GM23338 (cell line): ENCODE results near the gene ABHD12. TPM values are rescaled to one million over a fixed set of nuclear protein-coding genes. Genes with fewer than 3 reads are reported as not detected.

Source experiments
- ATAC-seq: fragments of 200-7000 bp; cut with Tn5 transposase; 3 replicates; pipeline ENCODE4 v1.9.1; 2020
- DNase-seq: peaks from one replicate; pipeline ENCODE4 v3.0.0-alpha.2; 2015; ENCODE audit warnings: low spot score
- H2AFZ ChIP-seq: fragments of 200-600 bp; sonication (generic); 2 replicates; pipeline ENCODE4 v1.8.0; 2016; ENCODE audit warnings: antibody characterized with exemption, mild to moderate bottlenecking, moderate library complexity
- H3F3A ChIP-seq: fragments of 200-600 bp; sonication (generic); replicated peaks from 2 replicates; pipeline ENCODE4 v1.8.0; 2017; ENCODE audit warnings: antibody characterized with exemption, mixed run types, low read depth
- H3K27ac ChIP-seq: fragments of 200-600 bp; sonication (generic); 2 replicates; pipeline ENCODE4 v1.6.1; 2016; ENCODE audit warnings: low read depth
- H3K27me3 ChIP-seq: fragments of 200-600 bp; sonication (generic); 2 replicates; pipeline ENCODE4 v1.8.0; 2016; ENCODE audit warnings: mild to moderate bottlenecking, mixed run types, moderate library complexity; ENCODE audit not compliant: insufficient read depth
- H3K36me3 ChIP-seq: fragments of 200-600 bp; sonication (generic); 2 replicates; pipeline ENCODE4 v1.8.0; 2016; ENCODE audit warnings: mild to moderate bottlenecking; ENCODE audit not compliant: insufficient read depth
- H3K4me1 ChIP-seq: fragments of 200-600 bp; sonication (generic); 2 replicates; pipeline ENCODE4 v1.8.0; 2016; ENCODE audit warnings: mild to moderate bottlenecking, moderate library complexity; ENCODE audit not compliant: insufficient read depth
- H3K4me2 ChIP-seq: fragments of 200-600 bp; sonication (generic); 2 replicates; pipeline ENCODE4 v1.7.1; 2017; ENCODE audit warnings: mixed run types
- H3K4me3 ChIP-seq: fragments of 200-600 bp; sonication (generic); 2 replicates; pipeline ENCODE4 v1.6.1; 2016; ENCODE audit warnings: mixed run types
- H3K79me2 ChIP-seq: fragments of 200-600 bp; sonication (generic); replicated peaks from 2 replicates; pipeline ENCODE4 v1.8.0; 2017; ENCODE audit warnings: mild to moderate bottlenecking; ENCODE audit not compliant: insufficient read depth
- H3K9me2 ChIP-seq: fragments of 200-600 bp; sonication (generic); 2 replicates; pipeline ENCODE4 v1.8.0; 2017; ENCODE audit not compliant: insufficient read depth
- H4K20me1 ChIP-seq: fragments of 200-600 bp; sonication (generic); replicated peaks from 2 replicates; pipeline ENCODE4 v1.8.0; 2017; ENCODE audit warnings: mild to moderate bottlenecking; ENCODE audit not compliant: insufficient read depth
- H3K27ac Mint-ChIP-seq: 2 replicates; pipeline ENCODE4 v1.8.0; 2020; ENCODE audit warnings: inconsistent platforms, mild to moderate bottlenecking, moderate library complexity, mixed read lengths
- H3K27me3 Mint-ChIP-seq: 3 replicates; pipeline ENCODE4 v1.8.0; 2022; ENCODE audit warnings: low read depth, mild to moderate bottlenecking, moderate library complexity, mixed read lengths, inconsistent platforms; ENCODE audit not compliant: insufficient read depth, poor library complexity
- H3K36me3 Mint-ChIP-seq: 3 replicates; pipeline ENCODE4 v1.8.0; 2021; ENCODE audit warnings: low read depth, mild to moderate bottlenecking, inconsistent platforms, moderate library complexity, mixed read lengths
- H3K4me1 Mint-ChIP-seq: 3 replicates; pipeline ENCODE4 v1.8.0; 2020; ENCODE audit warnings: mild to moderate bottlenecking, inconsistent platforms, mixed read lengths
- H3K4me3 Mint-ChIP-seq: 3 replicates; pipeline ENCODE4 v1.8.0; 2021; ENCODE audit warnings: moderate library complexity, mild to moderate bottlenecking, inconsistent platforms, mixed read lengths
- H3K9me3 Mint-ChIP-seq: 3 replicates; pipeline ENCODE4 v1.8.0; 2020; ENCODE audit warnings: moderate library complexity, mild to moderate bottlenecking, inconsistent platforms, mixed read lengths
- CTCF ChIP-seq, 2 experiments: fragments of 200-600 bp in 1 of 2; sonication (generic) in 1 of 2; conservative IDR thresholded peaks; 2 replicates each; pipeline versions ENCODE4 v1.5.1 to v1.6.1; 2016 to 2017; ENCODE audit warnings: antibody characterized with exemption in 2 of 2, low read depth in 2 of 2, mild to moderate bottlenecking in 2 of 2, moderate library complexity in 1 of 2
- ZNF462 ChIP-seq: fragments of 250-450 bp; sonication (Bioruptor Pico); IDR thresholded peaks from 2 replicates; pipeline ENCODE4 v1.5.0; 2020; ENCODE audit warnings: mild to moderate bottlenecking, moderate library complexity
- polyA plus RNA-seq: library from polyadenylated mRNA; unstranded; fragments of >200 nt; fragmentation: Nextera tagmentation; extraction: Ambion mirVana; gene quantifications from 2 replicates; pipeline ENCODE4 v1.2.1, GENCODE V29; 2016
- total RNA-seq: library from RNA; depleted of rRNA; stranded (reverse); fragments of >200 nt; shearing (Covaris generic); gene quantifications from 2 replicates; pipeline ENCODE4 v1.2.3, GENCODE V29; 2014

ABHD12 gene
- total and polyA plus RNA-seq, 2 experiments from 2014 or later, result 40.2 to 57.8 TPM

- Mint-ChIP-seq H3K36me3 (peaks cover 58% of the 10 kb centered on the region), H3K4me3 (no peak overlapping the region), H3K9me3 (peaks cover 5% of the 10 kb centered on the region; the same call in 2 of the 3 replicates), H3K4me1 (peaks cover 17% of the 10 kb centered on the region), H3K27me3 (peaks cover 13% of the 10 kb centered on the region), H3K27ac (no peak overlapping the region)
- Histone ChIP-seq H3K79me2 (peaks cover 9% of the 10 kb centered on the region), H3K4me2 (no peak overlapping the region), H3F3A (no peaks in the 10 kb centered on the region), H3K36me3 (no peaks in the 10 kb centered on the region), H3K27ac (0 out of 2 replicates have a peak overlapping the region, but pooled peaks have one; percentile 32), H3K4me1 (no peaks in the 10 kb centered on the region), H3K27me3 (no peaks in the 10 kb centered on the region), H2AFZ (no peak overlapping the region), H3K4me3 (no peak overlapping the region), H3K9me2 (no peaks in the 10 kb centered on the region), H4K20me1 (peaks cover 8% of the 10 kb centered on the region; the same call in 1 of the 2 replicates)
- peak; percentile 34 for ATAC-seq
- peak; percentile 36 for DNase-seq
- no peak for TF ChIP-seq ZNF462 (CRISPR knock-in tag)
- TF ChIP-seq CTCF (conservative IDR thresholded peaks at IDR 0.05; ENCODE audit: low read depth in 2 of 2), result peak; percentile 42
Measured at GRCh38 chr20:25314497-25315417, 75.9 kb downstream of the ABHD12 start.
